Measurements from ENCODE around the gene GRXCR2.
"Not testable (repeated sequence)": the region's sequence is repeated elsewhere in the genome, so short reads cannot be mapped to it uniquely, and the experiment has no call there.

GRXCR2 gene, protein sequence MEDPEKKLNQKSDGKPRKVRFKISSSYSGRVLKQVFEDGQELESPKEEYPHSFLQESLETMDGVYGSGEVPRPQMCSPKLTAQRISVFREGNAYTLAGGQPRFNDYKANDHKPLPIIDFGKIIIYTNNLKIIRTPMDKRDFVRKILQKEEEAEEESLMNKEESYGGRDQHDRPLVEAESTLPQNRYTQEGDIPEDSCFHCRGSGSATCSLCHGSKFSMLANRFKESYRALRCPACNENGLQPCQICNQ

DNA sequence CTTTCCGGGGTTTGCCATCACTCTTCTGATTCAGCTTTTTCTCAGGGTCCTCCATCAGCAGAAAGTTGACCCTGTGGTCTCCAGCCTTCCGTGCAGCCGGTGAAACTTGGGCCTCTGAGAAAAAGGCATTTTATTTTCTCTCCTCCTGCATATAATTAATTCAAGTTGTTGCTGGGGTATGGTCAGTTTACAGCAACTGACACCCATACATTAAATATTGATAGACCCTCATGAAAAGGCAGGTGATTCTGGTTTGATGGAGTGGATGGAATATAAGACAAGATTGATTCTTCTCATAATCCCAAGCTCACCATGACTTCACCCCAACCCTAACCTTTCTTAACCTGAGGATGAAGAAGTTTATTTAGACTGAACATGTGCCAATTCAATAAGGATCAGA is at the start of gene GRXCR2:
Gene GRXCR2, minus strand, starts transcription at position 101 of the 400 bp plus-strand sequence. Its CDS starts 46 bp downstream, at position 55.
- no peak for DNase-seq

DNA sequence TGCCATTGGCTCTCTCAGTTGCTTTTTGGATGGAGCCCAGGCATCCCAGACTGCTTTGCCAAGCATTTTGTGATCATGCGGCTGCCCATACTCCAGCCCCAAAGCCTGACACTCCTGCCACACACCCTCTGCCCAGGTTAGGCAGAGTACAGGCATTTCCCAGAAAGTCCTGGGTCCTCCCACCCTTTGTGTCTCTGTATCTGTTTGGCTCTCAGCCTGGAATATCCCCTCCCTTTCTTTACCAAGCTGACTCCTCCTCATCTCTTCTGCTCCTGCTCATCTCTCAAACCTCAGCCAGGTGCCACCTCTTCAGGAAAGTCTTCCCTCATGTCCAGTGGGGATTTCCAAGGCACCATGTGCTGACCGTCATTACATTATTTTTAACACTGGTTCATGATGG is 49.2 kb upstream of the GRXCR2 start:
- DNase-seq = no peak

DNA sequence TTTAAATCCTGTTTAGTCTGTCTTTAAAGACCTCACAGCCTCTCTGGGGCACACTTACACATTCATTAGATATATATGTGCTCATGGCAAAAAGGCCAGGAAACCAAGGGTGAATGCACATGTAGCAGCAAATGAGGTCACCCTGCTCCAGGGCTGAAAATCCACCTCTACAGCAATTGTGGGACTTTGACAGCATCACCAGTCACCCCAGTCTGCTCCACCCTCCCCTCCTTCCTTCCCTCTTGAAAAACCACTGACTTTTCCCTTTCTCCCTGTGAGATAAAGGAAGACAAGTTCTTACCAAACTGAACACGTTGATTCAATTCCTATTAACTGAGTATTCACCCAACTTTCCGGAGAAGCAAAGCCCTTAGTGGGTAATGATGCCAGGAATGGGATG is 48.4 kb upstream of the GRXCR2 start:
- DNase-seq = no peak

DNA sequence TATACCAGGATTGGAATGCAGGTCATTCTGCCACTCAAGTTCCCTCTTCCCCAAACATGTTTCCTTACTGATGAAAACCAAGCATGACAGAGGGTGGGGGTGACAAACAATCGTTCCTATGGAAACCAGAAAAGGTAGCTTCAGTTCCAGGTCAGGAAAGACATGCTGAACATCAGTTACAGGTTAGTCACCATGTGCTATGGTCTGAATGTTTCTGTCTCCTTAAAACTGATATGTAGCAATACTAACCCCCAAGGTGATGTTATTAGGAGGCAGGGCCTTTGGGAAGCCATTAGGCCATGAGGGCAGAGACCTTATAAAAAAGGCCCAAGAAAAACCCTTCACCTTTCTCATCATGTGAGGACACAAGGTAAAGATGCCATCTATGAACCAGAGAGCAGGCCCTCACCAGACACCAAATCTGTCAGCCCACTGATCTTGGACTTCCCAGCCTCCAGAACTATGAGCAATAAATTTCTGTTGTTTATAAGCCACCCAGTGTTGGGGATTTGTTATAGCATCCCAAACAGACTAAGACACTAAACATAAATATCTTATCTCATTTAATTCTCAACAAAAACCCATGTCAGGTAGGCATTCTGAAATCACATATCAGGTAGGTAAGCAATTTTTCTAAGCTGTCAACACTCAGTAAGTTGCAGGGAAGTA is 47.9 kb upstream of the GRXCR2 start:
- DNase-seq = no peak

DNA sequence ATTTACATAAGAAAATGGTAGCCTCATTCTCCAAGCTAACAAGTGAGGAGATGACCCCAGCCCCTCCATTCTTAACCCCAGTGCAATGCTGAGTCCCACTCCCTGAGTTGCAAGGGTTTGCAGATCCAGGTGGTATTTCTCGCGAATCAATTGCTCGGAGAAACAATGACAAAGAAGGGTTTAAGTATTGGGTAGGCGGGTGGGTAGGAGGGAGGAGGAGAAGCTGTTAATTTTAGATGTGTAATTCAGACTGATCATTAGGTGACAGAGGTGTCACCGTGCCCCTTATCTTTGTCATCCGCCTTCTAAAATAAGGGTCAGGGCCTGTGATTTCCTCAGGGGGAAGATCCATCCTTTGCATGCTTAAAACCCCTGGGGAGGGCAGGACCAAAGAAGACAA is 46.6 kb upstream of the GRXCR2 start:
- no peak for DNase-seq

DNA sequence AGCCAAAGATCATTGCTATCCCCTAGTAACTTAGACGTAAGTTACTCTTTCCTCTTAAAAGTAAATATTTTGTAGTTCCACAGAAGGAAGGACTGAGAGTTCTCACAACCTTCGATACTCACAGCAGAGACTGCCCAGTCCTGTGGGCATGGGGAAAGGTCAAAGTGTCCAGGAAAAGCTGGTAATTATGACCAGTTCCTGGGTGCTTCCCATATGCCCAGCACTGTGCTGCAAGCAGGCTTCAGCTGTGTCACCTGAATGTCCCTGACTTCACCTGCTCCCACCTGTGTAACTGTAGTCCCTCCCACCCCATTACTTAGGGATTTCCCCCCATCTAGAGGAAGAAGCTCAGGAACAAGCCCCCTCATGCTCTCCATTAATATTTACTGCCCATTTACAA is 45.6 kb upstream of the GRXCR2 start:
- no peak for DNase-seq

DNA sequence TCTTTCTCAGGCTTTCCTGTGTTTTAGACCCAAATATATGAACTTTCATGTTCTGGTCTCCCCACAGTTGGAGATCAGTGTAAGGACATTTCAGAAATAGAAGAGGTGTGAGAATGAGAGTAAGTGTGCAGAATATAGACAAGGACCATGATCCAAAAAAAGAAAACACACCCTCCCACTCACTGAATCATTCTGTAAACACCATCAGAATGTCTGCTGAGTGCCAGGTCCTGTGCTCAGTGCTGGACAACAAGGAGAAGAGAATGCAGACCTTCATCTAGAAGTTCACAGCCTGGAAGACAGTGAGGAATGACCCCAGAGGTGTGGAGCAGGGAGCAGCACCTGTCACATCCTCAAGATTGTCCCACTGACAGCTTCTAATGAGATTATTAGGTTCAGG is 44.5 kb upstream of the GRXCR2 start:
- DNase-seq = no peak

DNA sequence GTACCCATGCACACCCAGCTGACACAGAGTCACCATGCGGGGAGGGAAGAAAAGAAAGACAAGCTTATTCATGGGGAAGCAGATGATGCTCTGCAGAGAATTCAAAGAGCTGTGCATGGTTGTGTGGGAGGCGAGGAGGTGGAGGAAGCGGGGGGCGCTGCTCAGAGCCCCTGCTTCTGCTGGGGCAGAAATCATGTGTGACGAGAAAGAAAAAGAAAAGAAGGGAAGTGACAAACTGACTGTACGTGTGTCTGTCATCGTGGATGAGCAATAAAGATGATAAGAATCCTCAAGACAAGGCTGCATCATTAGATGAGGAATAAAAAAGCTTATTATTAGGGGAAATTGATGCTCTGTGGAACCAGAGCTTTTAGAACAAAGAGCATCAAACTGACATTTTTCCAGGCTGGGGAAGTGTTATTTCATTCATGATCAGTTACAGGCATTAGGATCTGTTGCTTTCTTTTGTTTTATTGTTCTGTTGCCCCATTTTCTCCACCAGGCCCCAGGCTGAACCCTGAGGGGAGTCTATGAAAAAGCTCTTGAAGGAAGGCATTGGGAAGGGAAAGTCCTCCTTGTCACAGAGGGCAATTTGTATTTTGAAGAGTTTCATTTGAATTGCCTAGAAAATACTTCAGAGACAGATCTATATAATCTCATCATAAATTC is 43.3 kb upstream of the GRXCR2 start:
- DNase-seq = no peak

DNA sequence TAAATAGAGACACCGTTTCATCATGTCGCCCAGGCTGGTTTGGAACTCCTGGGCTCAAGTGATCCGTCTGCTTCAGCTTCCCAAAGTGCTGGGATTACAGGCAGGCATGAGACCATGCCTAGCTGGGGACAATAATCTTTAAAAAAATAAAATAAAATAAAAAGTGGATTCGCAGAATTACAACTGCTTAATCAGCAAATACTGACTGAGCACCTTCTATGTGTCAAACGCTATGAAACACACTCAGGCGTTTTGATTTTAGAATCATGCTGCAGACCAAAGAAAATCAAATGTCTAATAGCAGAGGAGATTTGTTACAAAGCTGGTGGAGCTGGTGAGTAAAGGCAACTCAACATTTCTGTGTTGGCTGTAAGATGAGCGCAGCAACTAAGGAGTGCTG is 40.9 kb upstream of the GRXCR2 start:
- DNase-seq = no peak

DNA sequence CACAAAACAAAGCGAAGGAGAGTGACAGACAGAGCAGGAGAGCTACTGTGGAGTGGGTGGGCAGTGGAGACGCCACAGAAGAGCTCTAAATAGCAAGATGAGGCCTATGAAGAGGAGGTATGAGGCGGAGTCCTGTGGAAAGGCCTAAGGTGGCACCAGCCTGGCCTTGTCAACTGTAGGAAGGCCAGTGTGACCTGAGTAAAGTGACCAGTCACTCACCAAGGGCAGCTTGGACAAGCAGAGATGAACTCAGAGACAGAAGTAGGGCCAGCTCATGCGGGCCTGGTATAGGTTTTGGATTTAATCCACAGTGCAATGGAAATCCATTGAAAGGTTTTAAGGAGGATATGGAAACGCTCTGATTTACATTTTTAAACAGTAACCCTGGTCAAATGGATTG is 39.8 kb upstream of the GRXCR2 start:
- DNase-seq = no peak

DNA sequence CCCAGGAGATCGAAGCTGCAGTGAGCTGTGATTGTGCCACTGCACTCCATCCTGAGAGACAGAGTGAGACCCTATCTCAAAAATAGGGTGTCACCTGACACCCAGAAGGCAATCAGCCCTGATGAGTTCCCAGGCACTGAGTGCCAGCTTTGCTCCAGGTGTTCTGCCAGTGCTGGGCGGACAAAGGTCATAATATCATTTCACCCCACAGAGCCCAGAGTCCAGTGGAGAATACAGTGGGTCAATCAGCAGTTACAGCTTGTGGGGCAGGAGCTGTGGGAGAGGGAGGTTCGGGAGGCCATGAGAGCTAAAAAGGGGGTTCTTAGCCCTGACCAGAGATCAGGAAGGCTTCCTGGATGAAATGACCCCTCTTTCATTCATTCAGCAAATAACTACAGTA is 39.2 kb upstream of the GRXCR2 start:
- DNase-seq = no peak

DNA sequence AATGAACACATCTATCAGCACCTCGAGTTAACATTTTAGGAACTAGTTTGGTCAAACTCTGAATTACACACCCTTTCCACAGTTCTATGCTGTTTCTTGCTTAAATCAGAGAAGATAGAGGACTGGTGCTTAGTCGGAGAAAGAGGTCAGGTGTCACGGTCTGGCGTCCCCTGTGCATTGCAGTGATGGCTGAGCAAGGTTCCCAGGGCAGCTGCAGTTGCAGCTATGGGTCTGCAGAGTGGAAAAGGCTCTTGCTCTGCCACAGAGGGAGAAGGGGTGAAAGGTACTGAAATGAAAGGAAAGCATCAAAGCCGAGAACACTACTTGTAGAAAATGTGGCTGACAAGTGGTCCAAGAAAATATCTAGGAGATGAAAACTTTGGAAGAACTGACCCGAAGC is 38.4 kb upstream of the GRXCR2 start:
- DNase-seq = no peak

DNA sequence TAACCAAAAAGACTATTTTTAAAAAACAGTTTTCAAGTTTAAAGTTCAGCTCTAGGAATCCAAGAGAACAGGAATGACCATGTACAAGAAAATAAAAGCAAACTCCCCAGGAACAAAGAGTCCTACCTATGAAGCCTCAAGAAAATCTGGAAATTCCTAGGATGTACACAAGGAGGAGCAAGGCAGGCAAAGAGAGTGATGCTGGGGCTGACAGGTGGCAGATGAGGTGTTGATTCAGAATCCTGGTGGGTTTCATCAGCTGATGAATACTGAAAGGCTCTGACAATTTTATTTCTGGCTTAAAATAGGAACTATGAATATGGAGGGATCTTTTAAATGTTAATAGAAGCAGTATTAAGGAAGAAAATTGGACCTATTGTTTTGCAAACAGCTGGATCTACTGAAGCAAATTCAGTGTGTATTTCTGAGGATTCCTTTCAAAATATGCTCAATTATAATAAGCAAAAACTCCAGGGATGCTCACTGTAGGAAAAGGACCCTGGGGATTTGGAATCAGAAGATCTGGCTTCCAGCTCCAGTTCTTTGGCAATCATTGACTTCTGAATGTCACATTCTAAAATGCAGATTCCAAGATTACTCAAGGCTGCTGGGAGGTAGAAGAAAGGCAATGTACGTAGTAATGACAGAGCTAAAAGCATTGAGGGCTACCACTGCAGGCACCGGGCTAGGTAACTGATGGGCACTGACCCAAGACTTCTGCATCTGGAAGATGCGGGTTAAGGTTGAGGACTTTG is 35.6 kb upstream of the GRXCR2 start:
- DNase-seq = no peak

DNA sequence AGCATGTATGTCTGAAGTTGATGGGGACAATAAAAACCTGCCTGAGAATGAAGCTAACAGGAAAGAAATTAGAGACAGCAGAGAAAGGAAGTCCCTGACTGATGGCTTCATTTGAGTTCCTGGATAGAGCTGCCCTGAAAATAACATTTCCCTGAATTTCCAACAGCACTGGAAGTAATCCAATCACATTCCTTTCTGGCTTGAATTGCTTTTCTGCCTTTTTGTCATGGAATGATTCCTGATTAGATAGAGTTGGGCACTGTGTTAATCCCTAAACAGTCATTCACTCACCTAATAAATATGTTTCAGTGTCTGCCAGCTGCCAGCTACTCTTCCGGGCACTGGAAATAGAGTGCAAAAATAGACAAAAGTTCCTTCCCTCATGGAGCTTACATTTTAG is 33.6 kb upstream of the GRXCR2 start:
- no peak for DNase-seq

DNA sequence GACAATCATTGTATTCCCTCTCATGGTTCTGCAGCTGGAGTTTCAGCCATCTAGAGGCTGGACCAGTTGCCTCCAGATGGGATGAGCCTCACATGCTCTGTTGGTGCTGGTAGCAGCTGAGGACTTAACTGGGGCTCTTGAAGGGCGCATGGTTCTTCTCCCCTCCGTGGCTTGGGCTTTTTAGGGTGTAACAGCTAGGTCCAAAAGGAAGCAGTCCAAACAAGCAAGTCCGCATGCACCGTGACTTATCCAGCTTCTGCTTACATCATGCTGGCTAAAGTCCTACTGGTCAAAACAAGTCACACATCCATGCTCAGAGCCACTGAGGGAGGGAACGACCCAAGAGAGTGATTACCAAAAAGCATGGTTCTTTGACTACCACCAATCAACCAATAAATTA is 31.9 kb upstream of the GRXCR2 start:
- DNase-seq = no peak

DNA sequence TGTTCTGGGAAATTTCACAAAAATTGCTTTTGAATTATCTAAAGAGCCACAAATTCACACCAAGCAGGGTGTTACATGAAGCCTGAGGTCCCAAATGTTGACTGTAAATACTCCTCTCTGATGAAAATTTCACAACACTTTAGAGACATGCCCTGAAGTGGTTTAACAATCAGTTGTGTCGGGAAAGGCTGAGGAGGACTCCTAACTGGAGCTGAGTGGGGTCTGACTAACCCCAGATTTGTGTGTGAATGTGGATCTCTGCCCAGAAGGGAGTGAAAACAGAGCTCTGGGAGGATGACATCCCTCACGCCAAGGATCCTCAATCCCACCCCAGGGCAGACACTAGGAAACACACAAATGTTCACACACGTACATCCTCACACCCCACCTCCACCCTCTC is 31.1 kb upstream of the GRXCR2 start:
- no peak for DNase-seq

DNA sequence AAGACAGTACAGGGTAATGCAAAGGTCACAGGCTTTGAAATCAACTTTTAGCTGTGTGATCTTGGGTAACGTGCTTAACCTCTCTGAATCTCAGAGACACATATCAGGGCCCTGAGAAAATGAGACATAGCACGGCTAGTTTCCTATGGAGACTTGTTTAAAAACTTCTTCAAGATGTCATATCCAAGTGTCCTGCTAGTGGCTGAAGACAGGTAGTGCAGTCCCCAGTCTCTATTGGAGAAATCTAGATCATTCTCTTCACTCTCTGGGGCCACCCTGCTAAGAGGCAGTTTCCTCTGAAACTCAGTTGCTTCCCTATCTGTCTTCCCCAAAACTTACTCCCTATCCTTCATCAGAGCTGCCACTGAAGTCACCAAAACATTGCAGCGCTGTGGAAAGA is 30.3 kb upstream of the GRXCR2 start:
- no peak for DNase-seq

DNA sequence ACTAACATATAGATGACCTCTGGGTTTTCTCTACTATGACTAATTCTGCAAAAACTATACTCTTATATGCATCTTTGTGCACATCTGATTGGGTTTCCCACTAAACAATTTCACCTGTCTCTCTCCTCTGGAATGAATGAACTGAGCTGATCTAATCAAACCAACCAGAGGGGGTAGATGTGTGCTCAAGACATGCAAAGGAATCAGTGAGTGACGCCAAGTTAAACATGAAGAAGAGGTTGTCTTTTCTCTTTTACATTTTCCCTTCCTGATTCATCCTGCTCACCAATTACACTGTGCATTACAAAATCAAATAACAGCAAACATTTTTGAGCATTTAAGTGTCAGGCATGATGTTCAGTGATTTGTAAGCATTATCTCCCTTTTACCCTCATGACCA is 29.6 kb upstream of the GRXCR2 start:
- no peak for DNase-seq

DNA sequence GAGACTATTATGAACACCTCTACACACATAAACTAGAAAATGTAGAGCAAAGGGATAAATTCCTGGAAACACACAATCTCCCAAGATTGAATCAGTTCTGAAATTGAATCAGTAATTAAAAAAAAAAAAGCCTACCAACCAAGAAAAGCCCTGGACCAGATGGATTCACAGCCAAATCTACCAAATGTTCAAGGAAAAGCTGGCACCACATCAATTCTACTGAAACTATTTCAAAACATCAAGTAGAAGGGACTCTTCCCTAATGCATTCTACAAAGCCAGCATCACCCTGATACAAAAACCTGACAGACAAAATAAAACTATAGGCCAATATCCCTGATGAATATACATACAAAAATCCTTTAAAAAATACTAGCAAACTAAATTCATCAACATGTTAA is 25.4 kb upstream of the GRXCR2 start:
- DNase-seq = no peak

DNA sequence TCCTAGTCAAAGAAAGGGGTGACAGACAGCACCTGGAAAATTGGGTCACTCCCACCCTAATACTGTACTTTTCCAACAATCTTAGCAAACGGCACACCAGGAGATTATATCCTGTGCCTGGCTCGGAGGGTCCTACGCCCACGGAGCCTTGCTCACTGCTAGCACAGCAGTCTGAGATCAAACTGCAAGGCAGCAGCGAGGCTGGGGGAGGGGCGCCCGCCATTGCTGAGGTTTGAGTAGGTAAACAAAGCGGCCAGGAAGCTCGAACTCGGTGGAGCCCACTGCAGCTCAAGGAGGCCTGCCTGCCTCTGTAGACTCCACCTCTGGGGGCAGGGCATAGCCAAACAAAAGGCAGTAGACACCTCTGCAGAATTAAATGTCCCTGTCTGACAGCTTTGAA is 18.6 kb upstream of the GRXCR2 start:
- not testable (repeated sequence) for DNase-seq

DNA sequence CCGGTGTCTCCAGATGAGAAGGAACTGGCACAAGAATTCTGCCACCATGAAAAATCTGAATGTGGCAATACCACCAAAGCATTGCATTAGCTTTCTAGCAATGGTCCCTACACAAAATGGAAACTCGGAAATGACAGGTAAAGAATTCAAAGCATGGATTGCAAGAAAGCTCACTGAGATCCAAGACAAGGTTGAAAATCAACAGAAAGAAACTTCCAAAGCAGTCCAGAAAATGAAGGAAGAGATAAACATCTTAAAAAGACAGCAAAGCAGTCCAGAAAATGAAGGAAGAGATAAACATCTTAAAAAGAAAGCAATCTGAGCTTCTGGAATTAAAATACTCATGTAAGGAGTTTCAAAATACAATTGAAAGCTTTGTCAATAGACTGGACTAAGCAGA is 16.8 kb upstream of the GRXCR2 start:
- no peak for DNase-seq

DNA sequence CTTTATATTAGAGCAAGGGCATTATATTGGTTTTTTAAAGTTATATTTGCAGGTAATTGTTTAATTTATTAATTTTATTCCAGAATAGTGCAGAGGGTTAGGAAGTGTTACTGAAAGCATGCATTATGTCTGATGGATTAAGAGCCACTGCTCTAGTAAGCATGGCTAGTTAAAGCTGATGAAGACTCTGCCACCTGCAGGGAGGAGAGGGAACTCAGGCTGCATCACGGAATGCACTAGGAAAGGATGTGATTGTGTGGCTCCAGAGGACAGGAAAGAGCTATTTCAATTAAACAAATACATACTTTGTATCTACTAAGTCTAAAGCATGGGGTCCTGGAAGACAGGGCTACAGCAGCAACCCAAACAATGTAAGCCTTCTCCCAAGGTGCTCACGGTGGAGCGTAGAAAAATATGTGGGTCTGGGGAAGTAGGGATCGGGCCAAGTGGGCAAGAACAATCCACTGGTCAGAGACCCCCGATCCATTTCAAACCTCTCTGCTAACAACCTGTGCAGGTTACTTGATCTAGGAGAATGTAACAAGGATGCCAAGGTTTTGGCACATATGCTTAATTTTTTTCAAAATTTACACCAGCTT is 15.3 kb upstream of the GRXCR2 start:
- DNase-seq = no peak

DNA sequence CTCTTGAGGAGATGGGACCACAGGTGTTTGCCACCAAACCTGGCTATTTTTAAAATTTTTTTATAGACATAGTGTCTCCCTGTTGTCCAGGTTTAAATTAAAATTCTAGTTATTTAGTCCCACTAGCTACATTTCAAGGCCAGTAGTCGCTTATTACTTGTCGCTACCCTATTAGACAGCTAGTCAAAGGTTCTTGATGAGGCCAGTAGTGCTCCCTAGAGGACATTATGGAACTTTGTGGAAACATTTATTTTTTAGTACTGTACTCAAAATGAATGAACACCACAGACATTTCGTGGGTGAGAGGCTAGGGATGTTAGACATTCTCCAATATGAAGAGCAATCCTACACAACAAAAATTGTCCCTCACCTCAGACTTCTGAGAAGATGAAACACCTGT is 14.4 kb upstream of the GRXCR2 start:
- no peak for DNase-seq

Data from NCI-H1092 (cell line).